ENCODE data around the gene FAM83G.

Gene FAM83G

GRCh38 chr17:18999394-18999793 is 5.2 kb downstream of the FAM83G start:
- TF ChIP-seq WT1 (tag by site-specific recombination; IDR thresholded peaks at IDR 0.05), result no peak
- TF ChIP-seq ZNF221 (tag by site-specific recombination; IDR thresholded peaks at IDR 0.05; ENCODE audit: borderline replicate concordance), result no peak
- no peak for TF ChIP-seq ZNF16 (tag by site-specific recombination; IDR thresholded peaks at IDR 0.05; ENCODE audit: low read depth)
- TF ChIP-seq KLF8 (tag by site-specific recombination; IDR thresholded peaks at IDR 0.05), result no peak
- TF ChIP-seq ZNF157 (tag by site-specific recombination; IDR thresholded peaks at IDR 0.05), result no peak
- no peak for TF ChIP-seq ZNF596 (tag by site-specific recombination; IDR thresholded peaks at IDR 0.05)
- TF ChIP-seq KLF7 (tag by site-specific recombination; IDR thresholded peaks at IDR 0.05; ENCODE audit: borderline replicate concordance), result no peak
- TF ChIP-seq, protein P1, sequence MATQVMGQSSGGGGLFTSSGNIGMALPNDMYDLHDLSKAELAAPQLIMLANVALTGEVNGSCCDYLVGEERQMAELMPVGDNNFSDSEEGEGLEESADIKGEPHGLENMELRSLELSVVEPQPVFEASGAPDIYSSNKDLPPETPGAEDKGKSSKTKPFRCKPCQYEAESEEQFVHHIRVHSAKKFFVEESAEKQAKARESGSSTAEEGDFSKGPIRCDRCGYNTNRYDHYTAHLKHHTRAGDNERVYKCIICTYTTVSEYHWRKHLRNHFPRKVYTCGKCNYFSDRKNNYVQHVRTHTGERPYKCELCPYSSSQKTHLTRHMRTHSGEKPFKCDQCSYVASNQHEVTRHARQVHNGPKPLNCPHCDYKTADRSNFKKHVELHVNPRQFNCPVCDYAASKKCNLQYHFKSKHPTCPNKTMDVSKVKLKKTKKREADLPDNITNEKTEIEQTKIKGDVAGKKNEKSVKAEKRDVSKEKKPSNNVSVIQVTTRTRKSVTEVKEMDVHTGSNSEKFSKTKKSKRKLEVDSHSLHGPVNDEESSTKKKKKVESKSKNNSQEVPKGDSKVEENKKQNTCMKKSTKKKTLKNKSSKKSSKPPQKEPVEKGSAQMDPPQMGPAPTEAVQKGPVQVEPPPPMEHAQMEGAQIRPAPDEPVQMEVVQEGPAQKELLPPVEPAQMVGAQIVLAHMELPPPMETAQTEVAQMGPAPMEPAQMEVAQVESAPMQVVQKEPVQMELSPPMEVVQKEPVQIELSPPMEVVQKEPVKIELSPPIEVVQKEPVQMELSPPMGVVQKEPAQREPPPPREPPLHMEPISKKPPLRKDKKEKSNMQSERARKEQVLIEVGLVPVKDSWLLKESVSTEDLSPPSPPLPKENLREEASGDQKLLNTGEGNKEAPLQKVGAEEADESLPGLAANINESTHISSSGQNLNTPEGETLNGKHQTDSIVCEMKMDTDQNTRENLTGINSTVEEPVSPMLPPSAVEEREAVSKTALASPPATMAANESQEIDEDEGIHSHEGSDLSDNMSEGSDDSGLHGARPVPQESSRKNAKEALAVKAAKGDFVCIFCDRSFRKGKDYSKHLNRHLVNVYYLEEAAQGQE (tag by site-specific recombination; IDR thresholded peaks at IDR 0.05), result no peak
- TF ChIP-seq, protein P2, sequence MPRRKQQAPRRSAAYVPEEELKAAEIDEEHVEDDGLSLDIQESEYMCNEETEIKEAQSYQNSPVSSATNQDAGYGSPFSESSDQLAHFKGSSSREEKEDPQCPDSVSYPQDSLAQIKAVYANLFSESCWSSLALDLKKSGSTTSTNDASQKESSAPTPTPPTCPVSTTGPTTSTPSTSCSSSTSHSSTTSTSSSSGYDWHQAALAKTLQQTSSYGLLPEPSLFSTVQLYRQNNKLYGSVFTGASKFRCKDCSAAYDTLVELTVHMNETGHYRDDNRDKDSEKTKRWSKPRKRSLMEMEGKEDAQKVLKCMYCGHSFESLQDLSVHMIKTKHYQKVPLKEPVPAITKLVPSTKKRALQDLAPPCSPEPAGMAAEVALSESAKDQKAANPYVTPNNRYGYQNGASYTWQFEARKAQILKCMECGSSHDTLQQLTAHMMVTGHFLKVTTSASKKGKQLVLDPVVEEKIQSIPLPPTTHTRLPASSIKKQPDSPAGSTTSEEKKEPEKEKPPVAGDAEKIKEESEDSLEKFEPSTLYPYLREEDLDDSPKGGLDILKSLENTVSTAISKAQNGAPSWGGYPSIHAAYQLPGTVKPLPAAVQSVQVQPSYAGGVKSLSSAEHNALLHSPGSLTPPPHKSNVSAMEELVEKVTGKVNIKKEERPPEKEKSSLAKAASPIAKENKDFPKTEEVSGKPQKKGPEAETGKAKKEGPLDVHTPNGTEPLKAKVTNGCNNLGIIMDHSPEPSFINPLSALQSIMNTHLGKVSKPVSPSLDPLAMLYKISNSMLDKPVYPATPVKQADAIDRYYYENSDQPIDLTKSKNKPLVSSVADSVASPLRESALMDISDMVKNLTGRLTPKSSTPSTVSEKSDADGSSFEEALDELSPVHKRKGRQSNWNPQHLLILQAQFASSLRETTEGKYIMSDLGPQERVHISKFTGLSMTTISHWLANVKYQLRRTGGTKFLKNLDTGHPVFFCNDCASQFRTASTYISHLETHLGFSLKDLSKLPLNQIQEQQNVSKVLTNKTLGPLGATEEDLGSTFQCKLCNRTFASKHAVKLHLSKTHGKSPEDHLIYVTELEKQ (tag by site-specific recombination; IDR thresholded peaks at IDR 0.05; ENCODE audit: borderline replicate concordance), result no peak
- TF ChIP-seq SP3 (tag by site-specific recombination; IDR thresholded peaks at IDR 0.05), result no peak
- TF ChIP-seq ZBTB1 (tag by site-specific recombination; IDR thresholded peaks at IDR 0.05), result no peak
- TF ChIP-seq, protein P3, sequence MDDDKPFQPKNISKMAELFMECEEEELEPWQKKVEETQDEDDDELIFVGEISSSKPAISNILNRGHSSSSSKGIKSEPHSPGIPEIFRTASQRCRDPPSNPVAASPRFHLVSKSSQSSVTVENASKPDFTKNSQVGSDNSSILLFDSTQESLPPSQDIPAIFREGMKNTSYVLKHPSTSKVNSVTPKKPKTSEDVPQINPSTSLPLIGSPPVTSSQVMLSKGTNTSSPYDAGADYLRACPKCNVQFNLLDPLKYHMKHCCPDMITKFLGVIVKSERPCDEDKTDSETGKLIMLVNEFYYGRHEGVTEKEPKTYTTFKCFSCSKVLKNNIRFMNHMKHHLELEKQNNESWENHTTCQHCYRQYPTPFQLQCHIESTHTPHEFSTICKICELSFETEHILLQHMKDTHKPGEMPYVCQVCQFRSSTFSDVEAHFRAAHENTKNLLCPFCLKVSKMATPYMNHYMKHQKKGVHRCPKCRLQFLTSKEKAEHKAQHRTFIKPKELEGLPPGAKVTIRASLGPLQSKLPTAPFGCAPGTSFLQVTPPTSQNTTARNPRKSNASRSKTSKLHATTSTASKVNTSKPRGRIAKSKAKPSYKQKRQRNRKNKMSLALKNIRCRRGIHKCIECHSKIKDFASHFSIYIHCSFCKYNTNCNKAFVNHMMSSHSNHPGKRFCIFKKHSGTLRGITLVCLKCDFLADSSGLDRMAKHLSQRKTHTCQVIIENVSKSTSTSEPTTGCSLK (tag by site-specific recombination; IDR thresholded peaks at IDR 0.05), result no peak
- Histone ChIP-seq H3K9me3 (ENCODE audit: control insufficient read depth, insufficient read depth, low read depth, low read length) (no peaks in the 10 kb centered on the region), H3K4me1 (ENCODE audit: control insufficient read depth, insufficient read depth, low read length) (peaks cover 7% of the 10 kb centered on the region), H3K4me3 (ENCODE audit: low read depth, low read length) (no peak overlapping the region), H3K27ac (ENCODE audit: extremely low read depth, low read depth, low read length) (no peak overlapping the region), H3K36me3 (ENCODE audit: control insufficient read depth in 2 of 2, insufficient read depth in 1 of 2, low read length in 2 of 2) (peaks cover 3 to 63% of the 10 kb centered on the region in 2 experiments; a peak in 2 of 3 replicates)
- ChIA-PET CTCF (interaction anchor here (0.7 kb wide), 2 partner anchors 266 to 296 kb away, joined by 3 read pairs; no protein-coding TSS in a partner anchor), POLR2A (no interaction called here)

DNA sequence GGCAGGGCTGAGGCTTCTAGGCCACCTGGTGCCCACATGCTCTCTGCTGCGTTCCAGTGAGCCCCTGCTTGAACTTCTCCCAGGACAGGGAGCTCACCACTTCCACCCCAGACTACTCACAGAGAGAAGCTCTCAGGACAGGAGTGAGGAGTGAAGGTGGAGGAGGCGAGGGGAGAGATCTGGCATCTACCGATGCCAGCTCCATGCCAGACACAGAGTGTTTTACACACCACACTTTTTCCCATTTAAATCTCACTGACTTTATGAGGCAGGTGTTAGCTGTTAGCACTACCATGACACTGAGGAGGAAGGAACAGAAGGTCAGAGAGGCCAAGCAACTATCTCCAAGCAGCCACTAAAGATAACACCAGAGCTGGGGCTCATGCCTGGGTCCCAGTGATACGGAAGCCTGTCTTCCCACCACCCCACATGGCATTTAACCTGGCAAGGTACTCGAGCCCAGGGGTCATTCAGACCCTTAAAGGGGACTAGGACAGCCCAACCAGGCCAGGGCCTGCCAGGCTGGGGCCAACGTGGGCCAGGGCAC is 6.8 kb downstream of the FAM83G start:
- H3K27ac ChIP-seq (ENCODE audit: extremely low read depth, low read depth, low read length), result no peak overlapping the region
- peaks cover 3 to 63% of the 10 kb centered on the region in 2 experiments; a peak in 2 of 3 replicates for H3K36me3 ChIP-seq (ENCODE audit: control insufficient read depth in 2 of 2, insufficient read depth in 1 of 2, low read length in 2 of 2)
- no peaks in the 10 kb centered on the region for H3K4me1 ChIP-seq (ENCODE audit: control insufficient read depth, insufficient read depth, low read length)
- H3K9me3 ChIP-seq (ENCODE audit: control insufficient read depth, insufficient read depth, low read depth, low read length), result no peaks in the 10 kb centered on the region
- H3K4me3 ChIP-seq (ENCODE audit: low read depth, low read length), result no peak overlapping the region
- POLR2A ChIA-PET, result interaction anchor here (1.1 to 1.3 kb wide), 2 partner anchors 13 to 66 kb away, joined by 3 to 5 read pairs; no protein-coding TSS in a partner anchor
- CTCF ChIA-PET, result interaction anchor here (0.6 to 1.0 kb wide), 2 partner anchors 10 to 16 kb away, joined by 3 read pairs; no protein-coding TSS in a partner anchor
- TF ChIP-seq, protein P4, sequence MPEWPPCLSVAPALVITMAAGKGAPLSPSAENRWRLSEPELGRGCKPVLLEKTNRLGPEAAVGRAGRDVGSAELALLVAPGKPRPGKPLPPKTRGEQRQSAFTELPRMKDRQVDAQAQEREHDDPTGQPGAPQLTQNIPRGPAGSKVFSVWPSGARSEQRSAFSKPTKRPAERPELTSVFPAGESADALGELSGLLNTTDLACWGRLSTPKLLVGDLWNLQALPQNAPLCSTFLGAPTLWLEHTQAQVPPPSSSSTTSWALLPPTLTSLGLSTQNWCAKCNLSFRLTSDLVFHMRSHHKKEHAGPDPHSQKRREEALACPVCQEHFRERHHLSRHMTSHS (tag by site-specific recombination; IDR thresholded peaks at IDR 0.05), result no peak
- TF ChIP-seq ZNF707 (tag by site-specific recombination; IDR thresholded peaks at IDR 0.05), result no peak
- TF ChIP-seq ZNF214 (tag by site-specific recombination; IDR thresholded peaks at IDR 0.05; ENCODE audit: borderline replicate concordance), result no peak
- no peak for TF ChIP-seq ZNF626 (tag by site-specific recombination; IDR thresholded peaks at IDR 0.05)
- TF ChIP-seq, protein P5, sequence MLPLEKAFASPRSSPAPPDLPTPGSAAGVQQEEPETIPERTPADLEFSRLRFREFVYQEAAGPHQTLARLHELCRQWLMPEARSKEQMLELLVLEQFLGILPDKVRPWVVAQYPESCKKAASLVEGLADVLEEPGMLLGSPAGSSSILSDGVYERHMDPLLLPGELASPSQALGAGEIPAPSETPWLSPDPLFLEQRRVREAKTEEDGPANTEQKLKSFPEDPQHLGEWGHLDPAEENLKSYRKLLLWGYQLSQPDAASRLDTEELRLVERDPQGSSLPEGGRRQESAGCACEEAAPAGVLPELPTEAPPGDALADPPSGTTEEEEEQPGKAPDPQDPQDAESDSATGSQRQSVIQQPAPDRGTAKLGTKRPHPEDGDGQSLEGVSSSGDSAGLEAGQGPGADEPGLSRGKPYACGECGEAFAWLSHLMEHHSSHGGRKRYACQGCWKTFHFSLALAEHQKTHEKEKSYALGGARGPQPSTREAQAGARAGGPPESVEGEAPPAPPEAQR (tag by site-specific recombination; IDR thresholded peaks at IDR 0.05), result no peak
- no peak for TF ChIP-seq ZNF585B (tag by site-specific recombination; IDR thresholded peaks at IDR 0.05)
- no peak for TF ChIP-seq ZNF664 (tag by site-specific recombination; IDR thresholded peaks at IDR 0.05)
- TF ChIP-seq, protein P3 (tag by site-specific recombination; IDR thresholded peaks at IDR 0.05), result no peak
- TF ChIP-seq ZNF777 (tag by site-specific recombination; IDR thresholded peaks at IDR 0.05; ENCODE audit: borderline replicate concordance), result no peak
